Thyroid gland (tissue), 4 donors: Measurements from ENCODE around the gene USP32. TPM values are rescaled to one million over a fixed set of nuclear protein-coding genes. Genes with fewer than 3 reads are reported as not detected.

Source experiments
- DNase-seq, 2 donors: peaks; one replicate each; pipeline ENCODE4 v3.0.0-alpha.2; 2019
- H3K27ac ChIP-seq, 3 donors: fragments of 200-600 bp; sonication (generic); 1 replicate in 2 of 3; 2 replicates in 1 of 3; pipeline ENCODE4 v1.5.1; 2016 to 2019; ENCODE audit warnings: mild to moderate bottlenecking in 1 of 3, moderate library complexity in 1 of 3
- H3K27me3 ChIP-seq: fragments of 200-600 bp; sonication (generic); one replicate; pipeline ENCODE4 v1.5.1; 2019
- H3K36me3 ChIP-seq, 2 donors: fragments of 200-600 bp; sonication (generic); one replicate each; pipeline ENCODE4 v1.5.1; 2016 to 2019
- H3K4me1 ChIP-seq, 2 donors: fragments of 200-600 bp; sonication (generic); one replicate each; pipeline ENCODE4 v1.5.1; 2017 to 2019
- H3K4me3 ChIP-seq, 3 donors: fragments of 200-600 bp; sonication (generic); replicated peaks in 1 of 3; 1 replicate in 2 of 3; 2 replicates in 1 of 3; pipeline ENCODE4 v1.5.1; 2016; ENCODE audit warnings: mild to moderate bottlenecking in 1 of 3
- H3K9me3 ChIP-seq: fragments of 200-600 bp; sonication (generic); one replicate; pipeline ENCODE4 v1.5.1; 2017
- CTCF ChIP-seq, 6 experiments: fragments of 200-600 bp in 3 of 6; fragments of 450-650 bp in 3 of 6; sonication (generic) in 3 of 6; IDR thresholded peaks; one replicate each; pipeline ENCODE4 v1.5.1; 2016 to 2019; ENCODE audit warnings: antibody characterized with exemption in 6 of 6, mild to moderate bottlenecking in 2 of 6, inconsistent platforms in 1 of 6, moderate library complexity in 1 of 6
- POLR2A ChIP-seq, 2 donors: fragments of 450-650 bp; IDR thresholded peaks; one replicate each; pipeline ENCODE4 v1.6.1; 2017; ENCODE audit warnings: antibody characterized with exemption in 2 of 2, mild to moderate bottlenecking in 2 of 2, moderate library complexity in 1 of 2
- WGBS, 2 donors: methylation state at CpG; one replicate each; pipeline ENCODE4 v1.1.5; 2017; 5-methylcytosine and 5-hydroxymethylcytosine counted together
- intact Hi-C: fragments of 100-400 bp; cut with DNase I; formaldehyde crosslinking; loops from one replicate; pipeline ENCODE4 v1.15.1; 2023
- total RNA-seq, 4 donors: library from RNA; depleted of rRNA; stranded (reverse); fragments of >200 nt; gene quantifications; one replicate each; pipeline ENCODE4 v1.2.3, GENCODE V29; 2016

Gene USP32
- total RNA-seq, 4 donors from 2014 or later = 49.9 to 76.5 (median 65.0) TPM

- no peak overlapping the region for H3K4me3 ChIP-seq
- peaks cover 3 to 34% of the 10 kb centered on the region in 2 donors for H3K4me1 ChIP-seq
These were observed 250.6 kb downstream of the USP32 start for GRCh38 chr17:60141111-60142018.

GRCh38 chr17:60139438-60140285 is 252.3 kb downstream of the USP32 start:
- Histone ChIP-seq H3K36me3 (no peaks in the 10 kb centered on the region), H3K27ac (no peak overlapping the region), H3K9me3 (no peaks in the 10 kb centered on the region), H3K27me3 (peaks cover 16% of the 10 kb centered on the region), H3K4me3 (peak overlapping the region in 1 of 3 donors; percentile 3), H3K4me1 (peaks cover 8 to 34% of the 10 kb centered on the region in 2 donors)
- intact Hi-C loops = no loop called here
- TF ChIP-seq CTCF (IDR thresholded peaks at IDR 0.05) (peak in 5 of 6 experiments; percentile 33 to 60 (median 44)), POLR2A (IDR thresholded peaks at IDR 0.05) (no peak)
- 11% methylated on average over 32 of the region's 66 CpGs for WGBS, 2 donors
- peak; percentile 61 to 68 for DNase-seq

More at GRCh38 chr17:60141111-60142018, 250.6 kb downstream of the USP32 start:
- H3K27ac ChIP-seq = no peak overlapping the region
- no peaks in the 10 kb centered on the region for H3K9me3 ChIP-seq
- TF ChIP-seq CTCF (IDR thresholded peaks at IDR 0.05) = no peak
- TF ChIP-seq POLR2A (IDR thresholded peaks at IDR 0.05) = no peak
- no peaks in the 10 kb centered on the region for H3K36me3 ChIP-seq
- WGBS, 2 donors = 10 to 19% methylated on average over 15 to 34 of the region's 52 CpGs
- H3K27me3 ChIP-seq = peaks cover 16% of the 10 kb centered on the region
- no peak for DNase-seq
- intact Hi-C loops = no loop called here

GRCh38 chr17:60138769-60139437 is 253.0 kb downstream of the USP32 start:
- H3K27me3 ChIP-seq = peaks cover 16% of the 10 kb centered on the region
- H3K36me3 ChIP-seq = no peaks in the 10 kb centered on the region
- no peak overlapping the region for H3K27ac ChIP-seq
- WGBS, 2 donors = 7 to 19% methylated on average over 5 to 23 of the region's 48 CpGs
- no peak for TF ChIP-seq POLR2A (IDR thresholded peaks at IDR 0.05)
- no peak for TF ChIP-seq CTCF (IDR thresholded peaks at IDR 0.05)
- peaks cover 16 to 40% of the 10 kb centered on the region in 2 donors for H3K4me1 ChIP-seq
- H3K4me3 ChIP-seq = no peak overlapping the region
- H3K9me3 ChIP-seq = no peaks in the 10 kb centered on the region
- no peak for DNase-seq
- intact Hi-C loops = no loop called here

- H3K27ac ChIP-seq = no peak overlapping the region
- no peaks in the 10 kb centered on the region for H3K9me3 ChIP-seq
- H3K36me3 ChIP-seq = no peaks in the 10 kb centered on the region
- WGBS, 2 donors = 20 to 63% methylated on average over 1 of the region's 1 CpG
- no peak for TF ChIP-seq POLR2A (IDR thresholded peaks at IDR 0.05)
- peaks cover 16% of the 10 kb centered on the region for H3K27me3 ChIP-seq
- DNase-seq = no peak
- H3K4me1 ChIP-seq = peaks cover 13 to 34% of the 10 kb centered on the region in 2 donors
- H3K4me3 ChIP-seq = no peak overlapping the region
- intact Hi-C loops = no loop called here
These were observed 254.2 kb downstream of the USP32 start for GRCh38 chr17:60137731-60138130.
